NCI-H2107 treated with DMSO at 0.1 percent for 48 hours (cell line): ENCODE data around the gene ARL6IP6.
A peak's percentile ranks its signal among the peaks of the same experiment; 100 is the strongest.

Experiments used
- DNase-seq: peaks from one replicate; lab custom pipeline; 2025; ENCODE audit not compliant: unreplicated experiment; lab: John Stamatoyannopoulos, UW

Gene ARL6IP6

GRCh38 chr2:152718076-152718908 lies at the start of gene ARL6IP6:
Gene ARL6IP6 (plus strand): TSS chr2:152718620. CDS start chr2:152718625, 5 bp downstream.
- peak; percentile 72 for DNase-seq

GRCh38 chr2:152674334-152674733 lies 44.1 kb upstream of the ARL6IP6 start:
- DNase-seq: no peak

GRCh38 chr2:152676461-152676860 lies 42.0 kb upstream of the ARL6IP6 start:
- no peak for DNase-seq

- no peak for DNase-seq
Measured at GRCh38 chr2:152678808-152679207, 39.6 kb upstream of the ARL6IP6 start.

GRCh38 chr2:152682663-152683062 lies 35.8 kb upstream of the ARL6IP6 start:
- no peak for DNase-seq

- DNase-seq: no peak
Measured at GRCh38 chr2:152683400-152683799, 35.0 kb upstream of the ARL6IP6 start.

GRCh38 chr2:152686321-152686720 lies 32.1 kb upstream of the ARL6IP6 start:
- DNase-seq: no peak

GRCh38 chr2:152693033-152693432 lies 25.4 kb upstream of the ARL6IP6 start:
- no peak for DNase-seq

GRCh38 chr2:152694161-152694661 lies 24.2 kb upstream of the ARL6IP6 start:
- no peak for DNase-seq

GRCh38 chr2:152695763-152696162 lies 22.7 kb upstream of the ARL6IP6 start:
- DNase-seq: no peak

GRCh38 chr2:152696476-152696875 lies 21.9 kb upstream of the ARL6IP6 start:
- no peak for DNase-seq

- DNase-seq: no peak
Measured at GRCh38 chr2:152701198-152701597, 17.2 kb upstream of the ARL6IP6 start.

GRCh38 chr2:152706477-152707021 lies 11.9 kb upstream of the ARL6IP6 start:
- no peak for DNase-seq

GRCh38 chr2:152708742-152709141 lies 9.7 kb upstream of the ARL6IP6 start:
- DNase-seq: no peak

- no peak for DNase-seq
Measured at GRCh38 chr2:152710713-152711112, 7.7 kb upstream of the ARL6IP6 start.

- no peak for DNase-seq
Measured at GRCh38 chr2:152715112-152715511, 3.3 kb upstream of the ARL6IP6 start.

GRCh38 chr2:152715854-152716428 lies 2.5 kb upstream of the ARL6IP6 start:
- no peak for DNase-seq

- no peak for DNase-seq
Measured at GRCh38 chr2:152716805-152717227, 1.6 kb upstream of the ARL6IP6 start.

GRCh38 chr2:152717228-152718075 lies 968 bp upstream of the ARL6IP6 start, which contains the start of gene PRPF40A:
Gene PRPF40A (minus strand): TSS chr2:152717461. CDS start chr2:152717439, 22 bp downstream.
- DNase-seq: peak; percentile 85

GRCh38 chr2:152718909-152719645 lies 657 bp downstream of the ARL6IP6 start:
- peak; percentile 40 for DNase-seq
